GM18511 (cell line): Measurements from ENCODE around the gene CNPY1.
"Not testable (repeated sequence)": the region's sequence is repeated elsewhere in the genome, so short reads cannot be mapped to it uniquely, and the experiment has no call there.

Experiments
- ATAC-seq: cut with Tn5 transposase; IDR thresholded peaks from one replicate; pipeline ENCODE4 v1.9.1; 2021; ENCODE audit warnings: mild to moderate bottlenecking, moderate library complexity; ENCODE audit not compliant: unreplicated experiment

Gene CNPY1

GRCh38 chr7:155579565-155579964, 33.2 kb upstream of the CNPY1 start:
- ATAC-seq = no peak

- no peak for ATAC-seq
Measured at GRCh38 chr7:155578016-155578415, 31.7 kb upstream of the CNPY1 start.

- no peak for ATAC-seq
Measured at GRCh38 chr7:155577509-155577905, 31.1 kb upstream of the CNPY1 start.

GRCh38 chr7:155576900-155577508, 30.6 kb upstream of the CNPY1 start:
- no peak for ATAC-seq

DNA sequence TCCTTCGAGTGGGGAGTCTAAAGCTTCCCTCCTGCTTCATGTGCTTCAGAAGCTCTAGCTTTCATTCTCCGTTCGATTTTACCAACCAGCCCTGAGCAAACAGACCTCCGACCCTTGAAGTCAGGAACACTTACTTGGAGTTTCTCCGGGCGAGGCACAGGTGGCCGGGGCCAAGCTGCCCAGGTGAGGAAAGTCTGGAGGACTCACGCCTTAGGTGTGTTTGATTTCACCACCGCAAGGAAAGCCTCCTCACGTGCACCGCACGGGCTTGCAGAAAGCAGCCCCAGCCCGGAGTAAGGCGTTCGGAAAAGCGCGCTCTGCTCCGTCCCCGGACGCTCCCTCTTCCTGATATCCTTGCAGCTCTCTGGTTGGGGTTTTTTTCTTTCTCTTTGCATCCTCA, 30.1 kb upstream of the CNPY1 start:
- ATAC-seq = no peak

- ATAC-seq = no peak
Measured at GRCh38 chr7:155574556-155575290, 28.4 kb upstream of the CNPY1 start.

- ATAC-seq = no peak
Measured at GRCh38 chr7:155571581-155572345, 25.4 kb upstream of the CNPY1 start.

GRCh38 chr7:155570991-155571390, 24.6 kb upstream of the CNPY1 start:
- no peak for ATAC-seq

GRCh38 chr7:155570171-155570958, 24.0 kb upstream of the CNPY1 start:
- ATAC-seq = no peak

- ATAC-seq = no peak
Measured at GRCh38 chr7:155569681-155570080, 23.3 kb upstream of the CNPY1 start.

- ATAC-seq = no peak
Measured at GRCh38 chr7:155568842-155569494, 22.6 kb upstream of the CNPY1 start.

- no peak for ATAC-seq
Measured at GRCh38 chr7:155568333-155568660, 21.9 kb upstream of the CNPY1 start.

GRCh38 chr7:155567646-155568332, 21.4 kb upstream of the CNPY1 start:
- ATAC-seq = no peak

DNA sequence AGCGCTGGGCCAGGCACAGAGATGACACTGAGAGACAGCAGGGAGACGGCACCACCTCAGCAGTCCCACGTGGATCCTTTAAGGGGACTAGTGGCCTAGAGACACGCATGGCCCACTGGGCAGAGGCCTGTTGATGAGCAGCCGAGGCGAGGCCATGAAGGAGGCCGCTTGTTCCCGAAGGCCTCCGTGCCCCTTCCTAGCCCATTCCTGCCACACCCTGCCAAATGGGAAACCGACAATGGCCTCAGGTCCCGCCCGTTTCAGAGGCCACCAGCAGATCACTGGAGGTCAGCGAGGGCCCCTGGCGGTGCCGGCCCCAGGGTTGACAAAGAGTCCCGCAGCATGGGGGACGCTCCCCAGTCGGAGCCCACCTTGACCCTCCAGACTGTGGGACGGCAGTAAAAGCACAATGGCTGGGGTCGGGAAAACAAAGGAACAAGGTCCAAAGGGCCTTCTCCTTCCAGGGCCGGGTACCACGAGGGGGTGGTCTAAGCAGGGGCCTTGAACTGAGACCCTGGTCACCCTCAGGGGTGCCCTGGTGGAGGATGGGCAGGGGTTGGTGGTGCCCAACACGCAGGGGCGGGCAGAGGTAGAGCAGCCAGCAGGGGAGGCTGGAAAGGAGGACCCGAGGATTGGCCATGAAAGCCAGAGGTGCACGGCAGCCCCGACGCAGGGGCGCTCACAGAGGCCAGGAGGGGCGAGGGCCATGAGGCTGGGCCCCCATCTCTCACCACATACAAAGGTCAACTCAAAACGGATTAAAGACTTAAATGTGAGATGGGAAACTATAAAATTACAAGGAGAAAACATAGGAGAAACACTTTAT, 19.9 kb upstream of the CNPY1 start:
- ATAC-seq = no peak

DNA sequence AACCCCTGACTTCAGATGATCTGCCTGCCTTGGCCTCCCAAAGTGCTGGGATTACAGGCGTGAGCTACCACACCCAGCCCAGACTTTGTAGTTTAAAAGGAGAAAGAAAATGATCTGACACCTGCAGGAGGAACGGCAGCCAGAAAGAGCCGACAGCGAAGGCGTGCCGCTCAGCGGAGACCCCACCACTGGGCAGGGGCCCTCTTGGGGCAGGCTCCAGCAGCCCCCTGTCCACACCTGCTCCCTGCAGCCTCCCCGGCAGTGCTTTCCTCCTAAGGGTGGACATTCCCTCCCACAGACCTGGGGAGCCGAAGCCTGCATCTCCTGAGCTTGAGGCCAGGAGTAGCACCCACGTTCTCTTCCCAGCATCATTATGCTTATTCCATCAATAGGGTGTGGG, 19.2 kb upstream of the CNPY1 start:
- no peak for ATAC-seq

- ATAC-seq = not testable (repeated sequence)
Measured at GRCh38 chr7:155562976-155563375, 16.6 kb upstream of the CNPY1 start.

DNA sequence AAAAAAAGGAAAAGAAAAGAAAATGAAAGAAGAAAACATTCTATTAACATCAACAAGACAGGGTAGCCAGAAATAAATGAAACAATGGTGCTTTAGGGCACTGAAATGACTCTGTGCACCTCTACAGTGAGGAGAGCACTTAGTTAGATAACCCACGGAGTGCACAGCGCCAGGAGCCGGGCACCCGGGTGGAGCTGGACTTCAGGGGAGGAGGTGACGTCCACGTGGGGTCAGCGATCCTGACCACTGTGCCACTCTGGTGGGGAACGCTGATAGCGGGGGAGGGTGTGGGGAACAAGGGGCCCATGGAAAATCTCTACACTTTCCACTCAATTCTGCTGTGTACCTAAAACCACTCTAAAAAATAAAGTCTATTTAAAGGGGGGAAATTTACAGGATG, 15.7 kb upstream of the CNPY1 start:
- no peak for ATAC-seq

DNA sequence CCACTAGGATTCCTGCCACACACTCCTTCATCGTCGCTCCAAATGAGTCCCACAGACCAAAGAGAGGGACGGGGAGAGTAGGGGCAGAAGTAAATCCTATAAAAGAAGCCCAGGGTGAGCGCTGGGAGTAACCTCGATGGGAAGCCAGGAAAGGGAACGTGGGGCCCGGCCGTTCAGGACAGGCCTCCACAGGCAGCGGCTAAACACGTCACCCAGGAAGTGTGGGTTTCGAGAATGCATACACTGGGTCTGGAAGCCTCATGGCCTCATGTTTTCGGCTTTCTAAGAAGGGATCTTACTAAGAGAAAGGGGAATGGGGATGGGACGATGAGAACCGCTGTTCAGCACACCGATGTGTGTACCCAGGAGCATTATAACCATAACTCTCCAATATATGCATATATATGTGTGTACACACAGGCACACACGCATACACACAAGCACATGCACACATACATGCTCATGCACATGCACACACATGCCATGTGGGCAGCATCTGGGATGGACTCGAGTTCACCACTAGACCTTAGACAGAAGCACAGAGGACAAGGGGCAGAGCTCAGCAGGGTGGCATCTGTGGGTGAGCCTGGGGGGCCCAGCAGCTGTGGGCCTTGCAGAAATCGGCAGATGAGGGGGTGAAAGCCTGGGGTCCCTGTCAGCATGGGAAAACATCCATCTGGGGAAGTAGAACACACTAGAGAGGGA, 14.8 kb upstream of the CNPY1 start:
- ATAC-seq = no peak
